NCI-H510A treated with DMSO at 0.1 percent for 48 hours (cell line): ENCODE results near the gene GSDME.
"Not testable (repeated sequence)": the region's sequence is repeated elsewhere in the genome, so short reads cannot be mapped to it uniquely, and the experiment has no call there.

Experiments
- DNase-seq: peaks from one replicate; lab custom pipeline; 2025; lab: John Stamatoyannopoulos, UW

GSDME gene

GRCh38 chr7:24741679-24742505 is 15.4 kb downstream of the GSDME start:
- DNase-seq = no peak

- no peak for DNase-seq
These were observed 16.4 kb downstream of the GSDME start for GRCh38 chr7:24740871-24741270.

- DNase-seq = no peak
These were observed 18.0 kb downstream of the GSDME start for GRCh38 chr7:24739306-24739705.

- no peak for DNase-seq
These were observed 18.7 kb downstream of the GSDME start for GRCh38 chr7:24738577-24738976.

- DNase-seq = no peak
These were observed 20.0 kb downstream of the GSDME start for GRCh38 chr7:24737281-24737680.

GRCh38 chr7:24735594-24735993 is 21.7 kb downstream of the GSDME start:
- DNase-seq = not testable (repeated sequence)

GRCh38 chr7:24734306-24734705 is 23.0 kb downstream of the GSDME start:
- no peak for DNase-seq

- no peak for DNase-seq
These were observed 23.7 kb downstream of the GSDME start for GRCh38 chr7:24733414-24734060.

- DNase-seq = no peak
These were observed 24.4 kb downstream of the GSDME start for GRCh38 chr7:24732646-24733413.

GRCh38 chr7:24731313-24731712 is 26.0 kb downstream of the GSDME start:
- DNase-seq = no peak

- no peak for DNase-seq
These were observed 27.3 kb downstream of the GSDME start for GRCh38 chr7:24730018-24730369.

GRCh38 chr7:24729365-24730017 is 27.8 kb downstream of the GSDME start:
- no peak for DNase-seq

- no peak for DNase-seq
These were observed 28.5 kb downstream of the GSDME start for GRCh38 chr7:24728503-24729364.

- DNase-seq = no peak
These were observed 29.2 kb downstream of the GSDME start for GRCh38 chr7:24728121-24728500.

GRCh38 chr7:24727154-24728120 is 29.8 kb downstream of the GSDME start:
- DNase-seq = no peak

- no peak for DNase-seq
These were observed 31.6 kb downstream of the GSDME start for GRCh38 chr7:24725554-24726241.

- DNase-seq = no peak
These were observed 32.6 kb downstream of the GSDME start for GRCh38 chr7:24724451-24725190.

- DNase-seq = no peak
These were observed 34.1 kb downstream of the GSDME start for GRCh38 chr7:24723178-24723530.
